HG03342 (cell line): ENCODE measurements around the gene C11orf91.

Experiments
- ATAC-seq: cut with Tn5 transposase; IDR thresholded peaks from one replicate; pipeline ENCODE4 v1.9.1; 2021; ENCODE audit warnings: mild to moderate bottlenecking, moderate library complexity; ENCODE audit not compliant: unreplicated experiment

Gene C11orf91

DNA sequence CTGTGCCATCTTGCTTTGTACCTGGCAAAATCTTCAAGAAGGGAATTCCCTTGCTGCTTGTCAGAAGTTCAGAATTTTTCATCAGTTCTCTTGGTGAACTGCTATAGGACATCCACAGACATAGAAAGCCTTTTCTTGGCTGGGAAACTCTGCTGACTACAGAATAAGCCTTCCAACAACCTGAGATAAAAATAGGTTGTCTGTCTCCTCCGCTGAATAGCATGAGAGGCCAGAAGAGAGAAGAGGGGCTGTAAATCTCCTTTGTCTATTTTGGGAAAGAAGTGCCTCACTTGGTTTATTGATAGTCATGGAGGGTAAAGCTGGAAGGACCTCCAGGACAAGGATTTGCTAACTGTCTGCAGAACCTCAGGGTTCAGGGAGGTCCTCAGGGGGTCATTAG is 48.2 kb downstream of the C11orf91 start:
- no peak for ATAC-seq

DNA sequence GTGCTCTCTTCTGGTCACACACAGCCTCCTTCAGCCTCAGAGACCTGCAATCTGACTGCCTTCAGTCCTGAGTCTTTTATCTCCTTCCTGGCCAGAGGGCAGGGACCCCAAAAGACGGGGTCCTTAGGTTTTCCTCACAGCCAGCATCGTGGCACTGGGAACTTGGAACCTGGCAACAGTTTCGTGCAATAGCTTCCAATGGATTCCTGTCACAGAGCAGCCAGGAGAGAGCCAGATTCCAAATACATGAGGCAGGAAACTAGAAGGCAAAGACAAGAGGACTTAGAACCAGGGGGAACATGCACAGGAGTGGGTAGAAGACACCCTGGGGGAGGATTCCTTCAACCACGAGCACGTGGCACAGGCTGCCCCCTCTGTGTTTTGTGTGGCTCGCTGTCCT is 48.6 kb downstream of the C11orf91 start:
- ATAC-seq, result no peak

DNA sequence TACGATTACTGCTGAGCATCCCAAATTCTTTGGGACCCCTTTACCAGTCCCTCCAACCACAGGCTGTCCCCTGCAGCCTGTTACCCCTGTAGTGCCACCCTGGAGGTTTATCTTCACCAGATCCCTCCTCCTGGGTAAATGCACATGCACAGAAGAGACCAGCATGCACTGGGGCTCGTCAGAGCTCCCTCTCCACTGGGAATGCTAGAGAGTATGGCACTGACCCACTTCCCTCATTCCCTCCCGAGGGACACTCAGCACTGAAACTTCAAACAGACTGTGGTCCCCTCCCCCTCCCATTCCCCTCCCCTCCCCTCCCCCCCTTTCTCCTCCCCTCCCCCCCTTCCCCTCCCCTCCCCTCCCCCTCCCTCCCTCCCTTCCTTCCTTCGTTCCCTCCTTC is 49.1 kb downstream of the C11orf91 start:
- ATAC-seq, result no peak

DNA sequence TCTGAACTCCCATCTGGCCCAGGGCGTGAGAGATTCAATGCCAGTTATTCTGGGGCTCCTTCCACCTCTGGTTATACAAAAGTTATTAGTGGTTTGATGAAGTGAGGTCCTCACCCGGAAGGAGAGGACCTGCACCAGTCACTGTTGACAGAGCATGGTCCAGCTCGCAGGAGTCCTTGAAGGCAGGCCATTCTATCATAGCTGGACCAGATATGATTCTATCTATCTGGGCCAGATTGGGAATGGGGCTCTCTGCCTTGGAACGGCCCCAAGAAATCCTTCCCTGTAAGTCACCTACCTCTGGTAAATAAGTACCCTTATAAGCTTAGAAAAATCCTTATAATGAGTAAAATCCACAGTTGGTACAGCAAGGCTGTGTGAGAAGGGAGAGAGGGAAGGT is 50.7 kb downstream of the C11orf91 start:
- ATAC-seq, result no peak
